Measurements from ENCODE around the gene FECH.
"Not testable (repeated sequence)": the region's sequence is repeated elsewhere in the genome, so short reads cannot be mapped to it uniquely, and the experiment has no call there.

FECH gene

DNA sequence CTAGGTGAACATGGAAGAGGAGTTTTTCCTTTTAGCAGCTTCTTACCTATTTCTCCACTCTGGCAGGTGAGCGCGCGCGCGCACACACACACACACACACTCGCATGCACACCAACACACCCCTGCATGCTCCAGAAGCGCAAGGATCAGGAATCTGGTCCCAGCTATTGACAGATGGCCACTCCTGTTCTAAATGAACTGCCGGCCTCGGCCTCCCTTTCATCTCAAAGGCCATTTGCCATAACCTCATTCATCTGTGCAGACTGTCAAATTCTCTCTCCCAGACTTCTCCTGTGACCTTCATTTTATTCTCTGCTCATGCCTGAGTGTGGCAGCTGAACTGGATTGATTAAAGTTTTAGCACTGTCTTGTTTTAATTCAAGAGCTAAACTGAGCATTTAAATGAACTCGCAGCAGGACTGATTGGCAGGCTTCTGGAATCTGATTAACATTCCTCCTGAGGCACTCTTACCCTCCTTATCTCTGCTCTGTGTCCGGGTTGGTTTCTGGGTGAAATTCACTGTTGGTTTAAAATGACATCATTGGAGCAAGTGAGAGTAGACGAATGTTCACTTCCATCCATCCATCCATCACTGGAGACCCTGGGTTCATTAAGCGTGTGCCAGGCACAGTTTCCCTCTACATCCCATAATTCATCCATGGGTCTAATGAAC is 58.8 kb downstream of the FECH start:
- no peak for DNase-seq

DNA sequence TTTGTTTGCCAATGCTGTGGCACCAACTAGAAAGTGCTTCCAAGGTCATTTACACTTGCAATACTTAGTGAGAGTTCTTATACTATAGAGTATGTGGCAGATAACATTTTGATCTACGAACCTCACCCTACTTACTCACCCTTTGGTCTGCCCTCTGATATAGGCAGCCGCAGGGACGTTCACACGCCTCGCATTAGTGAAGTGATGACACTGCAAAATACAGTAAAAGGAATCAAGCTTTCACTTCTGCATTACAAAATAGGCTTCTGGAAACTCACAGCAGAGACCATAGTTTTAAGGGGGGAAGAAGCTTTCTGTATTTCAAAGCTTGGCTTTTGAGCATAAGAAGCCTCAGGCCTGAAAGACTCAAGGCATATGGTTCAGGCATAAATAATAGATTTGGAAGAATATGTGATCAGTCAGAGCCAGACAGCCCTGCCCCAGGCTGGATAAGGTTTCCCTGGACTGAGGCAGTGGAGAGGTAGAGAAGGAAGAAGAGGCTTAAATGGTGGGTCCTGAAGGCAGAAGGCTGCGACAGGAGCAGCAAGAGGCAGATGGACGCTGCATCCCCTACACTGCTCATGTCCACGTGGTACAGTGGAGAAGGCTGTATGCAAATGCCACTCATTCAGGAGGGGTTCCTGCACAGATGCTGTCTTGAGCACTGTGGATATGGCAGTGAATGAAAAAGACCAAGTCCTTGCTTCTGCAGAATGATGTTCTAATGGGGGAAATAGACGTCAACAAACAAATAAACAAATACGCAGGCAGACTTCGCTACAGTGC is 63.1 kb downstream of the FECH start:
- DNase-seq = peak; percentile 86

DNA sequence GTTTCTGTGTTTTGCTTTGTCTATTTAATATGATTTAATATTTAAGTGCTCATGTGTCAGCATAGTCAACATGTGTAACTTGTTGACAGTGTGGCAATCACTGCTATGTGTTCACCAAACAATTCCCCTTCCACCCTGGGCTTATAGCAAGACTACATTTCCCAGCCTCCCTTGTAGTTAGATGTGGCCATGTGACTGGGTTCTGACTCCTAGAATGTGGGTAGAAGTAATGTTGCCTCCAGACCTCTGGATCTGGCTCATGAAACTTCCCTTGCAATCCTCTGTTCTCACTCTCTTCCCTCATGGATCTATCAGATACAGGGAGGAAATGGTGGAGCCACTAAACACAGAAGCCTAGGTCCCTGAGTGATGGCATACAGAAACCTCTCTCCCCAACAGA is 64.2 kb downstream of the FECH start:
- DNase-seq = not testable (repeated sequence)

DNA sequence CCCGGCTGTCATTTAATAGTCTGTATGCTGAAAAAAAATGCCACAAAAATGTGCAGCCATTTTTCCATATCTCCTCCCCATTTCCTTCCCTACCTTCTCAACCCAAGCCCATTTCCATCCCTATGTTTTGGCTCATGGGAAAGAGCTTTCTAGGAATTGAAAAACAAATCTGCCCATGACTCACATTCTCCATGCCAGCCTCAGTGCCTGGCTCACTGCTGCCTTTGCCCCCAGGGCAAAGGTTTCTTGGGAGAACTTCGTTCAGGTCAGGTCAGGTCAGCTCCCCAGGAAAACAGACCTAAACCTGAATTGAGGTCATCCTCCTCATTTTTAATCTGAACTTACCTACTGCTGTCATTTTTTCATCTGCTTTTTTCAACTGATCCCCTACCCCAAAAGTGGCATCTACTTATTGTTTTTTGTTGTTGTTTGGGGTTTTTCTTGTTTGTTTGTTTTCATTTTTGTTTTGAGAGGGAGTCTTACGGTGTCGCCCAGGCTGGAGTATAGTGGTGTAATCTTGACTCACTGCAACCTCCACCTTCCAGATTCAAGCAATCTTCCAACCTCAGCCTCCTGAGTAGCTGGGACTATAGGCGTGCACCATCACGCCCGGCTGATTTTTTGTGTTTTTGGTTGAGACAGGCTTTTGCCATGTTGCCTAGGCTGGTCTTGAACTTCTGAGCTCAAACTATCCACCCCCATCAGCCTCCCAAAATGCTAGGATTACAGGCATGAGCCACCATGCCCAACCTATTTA is 66.7 kb downstream of the FECH start:
- DNase-seq = no peak

DNA sequence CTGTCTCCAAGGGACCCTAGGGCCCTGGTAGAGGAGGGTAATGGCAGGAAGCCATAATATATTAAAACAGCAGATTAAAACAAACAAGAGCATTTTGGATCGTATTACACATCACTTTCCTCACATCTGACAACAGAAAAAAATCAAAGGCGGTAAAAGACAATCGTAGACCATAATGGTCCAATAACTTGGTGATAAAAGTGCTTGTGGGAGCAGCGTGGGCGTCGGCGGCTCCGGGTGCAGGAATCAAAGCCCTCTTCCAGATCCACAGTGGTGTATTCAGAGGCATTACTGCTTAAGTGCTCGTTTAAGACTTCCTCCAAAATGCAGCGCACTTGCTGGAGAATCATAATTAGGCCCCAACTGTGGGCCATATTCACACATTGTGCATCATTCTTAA is 68.0 kb downstream of the FECH start:
- no peak for DNase-seq

DNA sequence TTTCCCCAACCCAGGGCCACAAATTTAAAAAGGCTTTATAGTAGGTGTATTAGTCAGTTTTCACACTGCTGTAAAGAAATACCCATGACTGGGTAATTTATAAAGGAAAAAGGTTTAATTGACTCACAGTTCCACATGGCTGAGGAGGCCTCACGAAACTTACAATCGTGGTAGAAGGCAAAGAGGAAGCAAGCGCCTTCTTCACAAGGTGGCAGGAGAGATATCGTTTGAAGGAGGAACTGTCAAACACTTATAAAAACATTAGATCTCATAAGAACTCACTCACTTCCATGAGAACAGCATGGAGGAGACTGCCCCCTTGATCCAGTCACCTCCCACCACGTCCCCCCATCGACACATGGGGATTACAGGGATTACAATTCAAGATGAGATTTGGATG is 70.4 kb downstream of the FECH start:
- DNase-seq = no peak

DNA sequence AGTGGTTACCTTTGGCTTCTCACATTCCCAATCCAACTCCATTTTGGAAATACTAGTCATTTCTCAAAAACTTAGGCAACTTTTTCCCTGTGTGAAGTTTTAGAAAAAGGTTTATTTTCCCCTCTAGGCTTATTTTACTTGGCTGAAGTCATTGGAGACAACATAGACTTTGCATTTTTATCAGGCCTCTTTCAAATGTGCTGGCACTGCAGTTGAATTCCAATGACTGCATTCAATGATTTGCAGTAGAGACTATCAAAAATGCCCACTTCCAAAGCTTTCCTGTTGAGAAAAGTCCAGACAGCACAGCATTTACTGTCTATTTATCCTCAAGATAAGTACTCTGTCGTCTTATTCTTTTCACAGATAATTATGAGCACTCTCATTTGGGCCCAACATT is 81.3 kb downstream of the FECH start:
- DNase-seq = no peak

DNA sequence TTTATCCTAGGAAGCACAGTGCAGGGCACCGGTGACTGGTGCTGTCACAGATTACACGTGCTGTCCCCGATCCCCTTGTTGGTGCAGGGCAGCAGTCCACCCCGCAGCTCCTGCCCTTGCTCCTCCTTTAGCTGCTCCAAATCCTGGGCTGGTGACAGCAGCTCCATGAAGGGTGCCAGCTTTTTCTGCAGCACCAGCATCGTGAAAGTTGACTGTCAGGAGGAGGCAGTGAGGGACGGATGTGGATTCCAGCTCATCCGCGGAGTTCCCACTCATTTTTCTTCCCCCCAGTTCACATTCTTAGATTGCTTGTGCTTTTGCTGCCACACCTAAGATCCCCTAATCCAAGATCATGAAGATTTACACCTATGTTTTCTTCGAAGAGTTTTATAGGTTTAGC is 83.9 kb downstream of the FECH start:
- DNase-seq = no peak

DNA sequence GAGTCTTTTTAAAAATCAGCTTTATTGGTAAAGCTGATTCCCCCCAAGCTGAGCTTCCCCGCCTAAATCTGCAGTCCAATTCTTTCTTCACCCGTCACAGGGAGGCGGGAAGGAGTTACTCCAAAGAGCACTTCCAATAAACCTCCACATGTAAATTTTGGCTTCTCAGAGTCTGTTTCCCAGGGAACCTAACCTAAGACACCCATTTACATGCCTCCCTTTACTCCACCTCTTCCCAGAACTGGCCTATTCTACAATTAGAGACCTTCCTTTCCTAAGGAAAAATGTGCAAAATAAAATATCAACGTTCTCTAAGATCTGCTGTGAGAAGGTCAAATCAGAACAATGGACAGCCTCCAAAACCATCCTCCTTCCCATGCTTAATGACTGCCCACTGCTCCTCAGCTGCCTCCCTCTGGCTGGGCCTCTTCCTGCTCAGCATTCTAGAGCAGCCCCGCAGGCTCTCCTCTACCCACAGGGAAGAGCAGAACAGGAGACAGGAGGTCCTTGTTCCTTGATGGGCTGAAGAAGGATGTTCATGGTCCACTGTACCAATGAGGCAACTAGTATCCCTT is 87.7 kb downstream of the FECH start:
- no peak for DNase-seq
